HG03378 (cell line): Measurements from ENCODE around the gene LBP.
"Not testable (repeated sequence)": the region's sequence is repeated elsewhere in the genome, so short reads cannot be mapped to it uniquely, and the experiment has no call there.

ENCODE experiments used
- ATAC-seq: cut with Tn5 transposase; IDR thresholded peaks from one replicate; pipeline ENCODE4 v1.9.1; 2021; ENCODE audit warnings: mild to moderate bottlenecking, moderate library complexity; ENCODE audit not compliant: unreplicated experiment

The LBP gene

GRCh38 chr20:38346741-38347140 lies 459 bp downstream of the LBP start:
- ATAC-seq, result no peak

- no peak for ATAC-seq
Observed at GRCh38 chr20:38349856-38350255, 3.6 kb downstream of the LBP start.

GRCh38 chr20:38350879-38351775 lies 4.8 kb downstream of the LBP start:
- ATAC-seq, result no peak

- no peak for ATAC-seq
Observed at GRCh38 chr20:38353316-38353715, 7.0 kb downstream of the LBP start.

DNA sequence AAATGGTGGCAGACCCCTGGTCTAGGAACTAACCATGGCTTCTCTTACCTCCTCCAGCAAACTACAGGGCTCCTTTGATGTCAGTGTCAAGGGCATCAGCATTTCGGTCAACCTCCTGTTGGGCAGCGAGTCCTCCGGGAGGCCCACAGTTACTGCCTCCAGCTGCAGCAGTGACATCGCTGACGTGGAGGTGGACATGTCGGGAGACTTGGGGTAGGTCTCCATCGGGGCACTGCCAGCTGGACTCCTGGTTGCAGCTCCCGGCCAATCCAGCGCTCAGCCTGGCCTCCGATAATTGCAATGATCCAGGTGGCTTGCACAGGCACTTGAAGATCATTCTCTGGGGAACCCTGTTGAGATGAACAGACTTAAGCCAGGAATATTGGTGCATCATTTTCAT lies 7.9 kb downstream of the LBP start:
- ATAC-seq, result no peak

GRCh38 chr20:38355161-38356012 lies 9.1 kb downstream of the LBP start:
- no peak for ATAC-seq

- ATAC-seq, result no peak
Observed at GRCh38 chr20:38357653-38358207, 11.4 kb downstream of the LBP start.

- no peak for ATAC-seq
Observed at GRCh38 chr20:38358556-38358955, 12.3 kb downstream of the LBP start.

DNA sequence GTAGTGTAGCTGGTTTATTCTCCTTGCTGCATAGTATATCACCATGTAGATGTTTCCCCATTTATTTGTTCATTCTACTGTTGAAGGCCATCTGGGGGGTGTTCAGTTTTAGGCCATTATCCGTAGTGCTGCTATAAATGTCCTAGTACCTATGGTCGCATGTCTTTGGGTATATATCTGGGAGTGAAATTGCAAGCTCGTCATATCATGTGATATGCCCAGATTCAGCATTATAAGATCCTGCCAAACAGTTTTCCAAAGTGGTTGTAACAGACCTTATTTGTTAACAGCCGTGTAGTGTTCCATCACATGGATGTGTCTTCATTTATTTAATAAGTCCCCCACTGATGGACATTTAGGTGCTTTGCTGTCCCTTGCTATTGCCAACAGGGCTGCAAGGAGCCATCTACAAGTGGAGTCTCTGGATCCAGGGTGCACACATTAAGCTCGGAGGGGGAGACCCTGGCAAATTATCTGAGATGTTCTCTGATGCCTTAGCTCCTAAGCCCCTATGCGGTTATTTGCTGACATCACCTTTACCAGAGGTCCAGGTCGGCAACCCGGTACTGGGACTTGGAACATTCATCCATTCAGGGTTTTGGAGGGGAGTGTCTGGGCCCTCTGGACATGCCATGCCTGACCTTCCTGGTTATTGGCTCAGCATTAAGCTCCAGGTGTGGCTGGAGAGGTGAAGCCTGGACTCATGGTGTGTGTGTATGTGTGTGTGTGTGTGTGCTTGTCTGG lies 16.9 kb downstream of the LBP start:
- no peak for ATAC-seq

DNA sequence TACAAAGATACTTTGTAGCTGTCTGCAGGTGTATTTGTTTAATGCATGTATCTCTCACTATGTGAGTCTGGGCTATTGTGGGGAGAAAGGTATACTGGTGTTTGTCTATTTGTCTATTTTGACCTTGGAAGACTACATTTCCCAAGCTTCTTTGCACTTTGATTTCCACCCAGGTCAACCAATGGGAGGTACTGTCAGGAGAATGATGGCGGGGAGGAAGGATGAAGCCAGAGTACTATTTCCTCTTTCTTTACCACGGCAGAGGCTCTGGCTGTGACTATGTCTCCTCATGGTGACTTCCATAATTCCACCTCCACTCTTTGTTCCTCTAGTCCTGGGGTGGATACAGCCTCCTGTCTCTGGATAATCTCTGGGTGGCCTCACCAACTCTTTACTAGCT lies 23.1 kb downstream of the LBP start:
- ATAC-seq, result no peak

DNA sequence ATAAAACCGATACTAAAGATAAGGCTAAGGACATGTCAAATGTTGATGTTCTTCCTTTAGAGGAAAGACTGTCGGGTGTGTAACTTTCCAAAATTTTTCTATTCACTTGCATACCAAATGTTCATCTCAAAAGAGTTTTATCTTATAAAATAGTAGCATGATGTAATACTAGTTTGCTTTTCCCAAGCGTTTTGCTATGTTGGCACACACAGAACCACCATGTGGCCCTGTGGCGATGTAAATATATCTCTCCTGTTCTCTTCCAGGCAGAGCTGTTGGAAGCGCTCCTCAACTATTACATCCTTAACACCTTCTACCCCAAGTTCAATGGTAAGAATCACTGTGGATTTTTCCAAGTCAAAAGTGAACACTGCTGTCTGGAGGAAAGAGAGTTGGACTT lies 26.5 kb downstream of the LBP start:
- no peak for ATAC-seq

- ATAC-seq, result no peak
Observed at GRCh38 chr20:38373231-38373867, 27.1 kb downstream of the LBP start.

GRCh38 chr20:38373898-38374297 lies 27.6 kb downstream of the LBP start:
- ATAC-seq, result no peak

DNA sequence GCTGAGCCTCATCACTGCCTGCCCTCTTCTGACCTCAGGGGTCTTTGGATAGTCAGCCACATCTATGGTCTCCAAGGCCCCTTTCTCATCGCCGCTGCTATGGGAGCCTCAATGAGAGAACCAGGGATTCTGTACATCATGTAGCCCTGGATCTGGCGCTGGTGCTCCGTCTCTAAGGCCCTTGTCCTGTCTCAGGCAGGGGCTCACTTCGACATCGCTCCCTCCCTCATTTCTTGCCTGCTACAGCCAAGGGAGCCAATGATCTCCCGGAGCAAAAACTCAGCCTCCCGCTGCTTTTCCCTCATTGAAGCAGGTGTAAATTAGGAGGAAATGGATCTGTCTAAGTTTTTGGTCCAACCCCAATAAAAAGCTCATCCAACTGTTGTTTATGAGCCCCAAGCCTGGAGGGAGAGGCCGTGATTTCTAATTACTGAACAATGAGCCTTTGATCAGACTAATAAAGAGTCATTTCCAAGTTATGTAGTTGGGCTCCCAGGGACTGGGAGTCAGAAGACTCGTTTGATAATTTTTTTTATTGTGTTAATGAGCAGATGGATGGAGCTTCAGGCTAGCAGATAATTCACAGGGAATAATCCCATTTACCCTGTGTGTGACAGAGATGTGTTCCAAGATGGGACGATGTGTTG lies 30.9 kb downstream of the LBP start:
- ATAC-seq, result no peak

- not testable (repeated sequence) for ATAC-seq
Observed at GRCh38 chr20:38377838-38378237, 31.6 kb downstream of the LBP start.

- ATAC-seq, result no peak
Observed at GRCh38 chr20:38383147-38383546, 36.9 kb downstream of the LBP start.

DNA sequence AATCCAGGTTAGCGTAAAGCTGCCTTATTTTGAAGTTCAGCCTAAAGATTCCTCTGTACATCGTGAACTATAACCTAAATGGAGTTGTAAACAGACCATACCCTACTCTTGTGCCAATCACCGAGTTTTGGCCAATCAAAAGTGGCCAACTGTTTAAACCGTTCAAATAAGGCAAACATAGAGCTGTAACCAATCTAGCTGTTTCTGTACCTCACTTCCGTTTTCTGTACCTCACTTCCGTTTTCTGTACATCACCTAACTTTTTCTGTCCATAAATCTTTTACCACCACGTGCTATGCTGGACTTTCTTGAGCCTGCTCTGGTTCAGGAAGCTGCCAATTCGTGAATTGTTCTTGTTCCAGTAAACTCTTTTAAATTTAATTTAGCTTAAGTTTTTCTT lies 39.7 kb downstream of the LBP start:
- ATAC-seq, result no peak

- no peak for ATAC-seq
Observed at GRCh38 chr20:38386851-38387250, 40.6 kb downstream of the LBP start.

GRCh38 chr20:38387953-38388352 lies 41.7 kb downstream of the LBP start:
- no peak for ATAC-seq

- no peak for ATAC-seq
Observed at GRCh38 chr20:38392356-38392755, 46.1 kb downstream of the LBP start.
